Activated naive CD4-positive, alpha-beta T cell (primary cell): ENCODE results near the gene CHAF1A.
A peak's percentile ranks its signal among the peaks of the same experiment; 100 is the strongest.

Source experiments
- DNase-seq, 4 experiments: peaks; one replicate each; lab custom pipeline; 2025; lab: John Stamatoyannopoulos, UW

Gene CHAF1A

GRCh38 chr19:4366666-4367335 is 35.6 kb upstream of the CHAF1A start:
- DNase-seq, result no peak

DNA sequence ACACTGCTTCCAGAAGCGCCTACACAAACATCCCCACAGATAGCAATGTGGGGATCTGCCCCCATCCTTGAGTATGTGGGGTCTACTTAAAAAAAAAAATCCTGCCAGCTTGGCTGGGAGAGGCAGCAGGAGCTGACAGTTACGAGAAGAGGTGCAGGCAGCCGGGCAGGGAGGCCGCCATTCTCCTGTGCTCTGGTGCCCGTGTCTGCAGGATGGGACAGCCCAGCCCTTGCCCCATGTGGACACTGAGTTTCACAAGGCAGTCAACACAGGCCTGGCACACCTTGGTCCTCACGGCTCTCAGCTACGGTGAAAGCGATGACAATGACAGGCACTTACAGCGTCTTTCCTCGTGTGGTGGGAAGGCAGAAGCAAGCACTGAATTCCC is 35.1 kb upstream of the CHAF1A start:
- DNase-seq, result no peak

- DNase-seq, result no peak
Measured at GRCh38 chr19:4367781-4368127, 34.7 kb upstream of the CHAF1A start.

GRCh38 chr19:4368128-4368820 is 34.2 kb upstream of the CHAF1A start:
- no peak for DNase-seq

DNA sequence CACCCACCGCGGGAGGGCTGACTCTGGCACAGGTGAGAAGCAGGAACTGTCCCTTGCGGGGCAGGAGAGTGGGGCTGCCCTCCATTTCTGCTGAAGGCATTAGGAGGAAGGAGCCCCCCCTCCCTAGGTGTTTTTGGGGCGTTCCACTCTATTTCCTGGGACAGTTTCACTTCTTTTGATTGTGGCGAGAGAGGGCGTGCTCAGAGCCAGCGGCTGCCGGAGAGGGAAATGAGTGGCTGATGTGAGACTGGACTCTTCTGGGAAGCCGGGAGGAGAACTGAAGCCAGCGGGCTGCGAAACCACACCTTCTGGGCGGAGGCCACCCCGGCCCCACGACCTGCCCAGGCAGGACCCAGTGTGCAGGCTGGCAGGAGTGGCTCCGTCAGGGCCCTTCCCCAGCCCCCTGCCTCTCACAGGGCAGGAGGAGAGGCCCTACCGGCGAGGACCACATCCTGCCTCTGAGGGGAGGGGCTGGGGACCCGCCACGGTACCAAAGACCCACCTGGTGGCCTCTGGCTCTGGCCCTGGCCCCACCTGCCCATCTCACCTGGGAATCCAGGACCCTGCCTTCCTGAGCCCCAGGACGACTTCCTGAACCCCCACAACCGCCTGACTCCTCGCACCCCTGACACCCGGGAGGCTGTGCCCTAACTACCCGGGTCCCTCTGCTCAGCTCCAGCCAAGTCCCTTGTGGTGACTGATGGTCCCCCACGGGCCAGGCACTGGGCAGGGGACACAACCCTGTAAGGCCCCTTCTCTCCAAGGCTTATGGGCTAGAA is 33.1 kb upstream of the CHAF1A start:
- peak in 2 of 4 experiments; percentile 47 to 48 for DNase-seq

- peak; percentile 24 to 61 (median 38) for DNase-seq
Measured at GRCh38 chr19:4369888-4370260, 32.6 kb upstream of the CHAF1A start.

GRCh38 chr19:4370418-4371041 is 31.9 kb upstream of the CHAF1A start:
- DNase-seq, result no peak

- DNase-seq, result no peak
Measured at GRCh38 chr19:4371247-4372164, 30.9 kb upstream of the CHAF1A start.

DNA sequence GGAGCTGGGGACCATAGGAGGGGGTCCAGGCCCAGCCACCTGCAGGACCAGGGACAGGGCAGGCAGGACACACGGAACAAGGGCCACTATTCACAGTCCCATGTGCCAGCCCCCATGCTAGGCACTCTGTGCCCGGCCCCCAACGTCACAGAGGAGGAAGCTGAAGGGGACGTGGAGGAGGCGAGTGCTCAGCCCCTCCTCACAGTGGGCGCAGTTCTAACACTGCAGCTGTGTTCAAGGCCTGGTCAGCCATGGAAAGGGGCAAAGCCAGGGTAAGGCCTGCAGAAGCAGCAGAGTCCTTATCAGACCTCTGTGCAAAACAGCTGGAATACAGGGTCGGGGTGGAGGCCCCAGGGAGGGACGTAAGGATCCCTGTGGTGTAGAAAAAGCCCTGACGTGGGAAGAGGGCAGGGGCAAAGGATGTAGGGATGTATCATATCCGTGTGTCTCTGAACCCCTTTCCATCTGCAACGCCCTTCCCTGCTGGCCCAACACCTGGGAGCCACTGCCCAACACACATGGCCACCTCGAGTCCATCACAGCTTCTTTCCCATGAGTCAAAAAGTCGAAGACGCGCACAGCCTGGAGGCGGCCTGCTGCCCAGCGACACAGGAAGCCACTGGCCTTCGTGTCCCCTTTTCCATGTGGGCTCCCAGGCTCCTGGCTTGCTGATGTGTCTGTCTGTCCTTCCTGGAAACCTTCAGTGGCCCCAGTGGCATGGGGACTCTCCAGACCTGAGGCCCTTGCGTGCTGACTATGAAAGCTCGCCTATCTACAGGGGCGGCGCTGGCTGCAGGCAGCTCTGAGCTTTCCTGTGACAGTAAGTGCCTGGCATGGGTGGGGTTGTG is 30.1 kb upstream of the CHAF1A start:
- DNase-seq, result no peak

GRCh38 chr19:4373013-4373367 is 29.4 kb upstream of the CHAF1A start:
- no peak for DNase-seq

DNA sequence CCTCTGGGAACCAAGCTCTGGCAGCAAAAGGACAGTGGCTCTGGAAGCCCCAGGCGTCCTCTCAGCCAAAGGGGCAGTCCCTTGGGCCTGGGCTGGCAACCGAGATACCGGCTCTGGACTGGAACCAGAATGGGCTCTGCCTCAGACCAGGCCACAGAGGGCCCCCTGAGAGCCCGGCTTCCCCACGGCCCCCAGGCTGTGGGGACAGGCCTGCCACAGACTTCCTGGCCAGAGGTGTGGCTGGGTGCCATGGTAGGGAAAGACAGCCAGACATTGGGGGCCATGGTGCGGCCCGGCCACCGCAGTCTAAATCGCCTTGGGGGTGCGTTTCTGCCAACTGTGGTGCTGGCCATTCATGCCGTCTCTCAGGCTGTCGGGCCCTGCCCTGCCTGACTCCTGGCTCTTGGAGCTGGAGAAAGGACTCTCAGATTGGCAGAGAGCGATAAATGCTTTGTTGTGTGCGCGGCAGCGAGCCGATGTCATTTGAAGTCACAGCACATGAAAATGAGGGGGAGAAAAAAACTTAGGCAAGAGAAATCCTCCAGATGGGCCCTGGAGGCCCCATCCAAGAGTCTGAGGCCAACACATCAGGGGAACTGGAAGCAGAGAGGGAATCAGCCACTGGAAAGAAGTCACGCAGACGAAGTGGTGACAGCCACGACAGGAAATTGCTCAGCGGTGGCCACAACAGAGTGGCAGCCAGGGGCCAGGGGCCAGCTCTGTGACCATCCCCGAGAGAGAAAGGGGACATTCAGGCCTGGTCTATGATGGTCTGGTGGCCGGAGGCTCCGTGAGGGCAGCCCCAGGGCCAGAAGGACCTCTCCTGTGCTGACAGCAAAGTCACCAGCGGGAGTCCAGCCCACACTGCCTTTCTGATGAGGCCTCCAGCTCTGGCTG is 28.6 kb upstream of the CHAF1A start:
- DNase-seq, result no peak

GRCh38 chr19:4374498-4375163 is 27.8 kb upstream of the CHAF1A start:
- DNase-seq, result no peak

- no peak for DNase-seq
Measured at GRCh38 chr19:4375164-4376027, 27.0 kb upstream of the CHAF1A start.

DNA sequence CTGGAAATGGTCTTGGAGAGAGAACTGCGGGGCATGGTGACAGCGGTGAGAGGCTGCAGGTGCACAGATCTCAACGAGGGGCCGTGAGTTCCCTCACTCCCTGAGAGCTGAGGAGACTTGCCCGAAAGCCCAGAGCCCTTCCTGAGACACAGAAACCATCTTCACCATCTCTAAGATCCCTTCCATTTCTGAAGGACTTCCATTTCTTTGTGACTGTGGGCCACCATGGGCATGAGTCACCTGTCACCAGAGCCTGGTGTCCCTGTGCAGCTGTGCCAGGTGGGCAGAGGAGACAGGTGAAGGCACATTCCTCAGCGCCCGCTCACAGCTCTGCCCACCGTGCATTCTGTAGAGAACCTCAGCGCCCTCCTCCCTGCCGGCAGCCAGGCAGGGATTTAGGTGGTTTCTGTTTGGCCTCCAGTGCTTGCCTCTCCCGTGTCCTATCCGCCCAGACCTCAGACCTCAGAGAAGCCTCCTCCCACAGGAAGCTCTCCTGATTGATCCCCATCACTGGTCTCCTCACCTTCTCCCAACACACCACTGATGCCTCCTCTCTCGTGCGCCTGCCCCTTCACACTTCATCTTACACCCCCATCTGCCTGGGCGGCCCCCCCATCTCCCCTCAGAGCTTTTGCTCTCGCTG is 26.3 kb upstream of the CHAF1A start:
- no peak for DNase-seq

DNA sequence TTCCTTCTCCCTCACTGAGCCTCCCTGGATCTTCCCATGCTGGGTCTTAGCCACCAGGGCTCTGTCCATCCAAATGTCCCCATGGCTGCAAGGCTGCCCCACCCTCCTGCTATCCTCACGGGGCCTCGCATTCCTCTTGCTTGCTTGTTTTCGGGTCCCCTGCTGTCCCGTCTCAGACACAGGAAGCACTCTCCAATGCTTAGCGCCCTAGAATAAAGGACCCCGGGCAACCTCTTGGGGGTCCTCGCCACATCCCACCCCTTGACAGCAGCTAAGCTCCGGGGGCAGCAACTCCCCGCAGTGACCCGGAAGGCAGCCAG is 25.8 kb upstream of the CHAF1A start:
- DNase-seq, result no peak

GRCh38 chr19:4376991-4377781 is 25.3 kb upstream of the CHAF1A start:
- DNase-seq, result no peak

- DNase-seq, result no peak
Measured at GRCh38 chr19:4378886-4379285, 23.6 kb upstream of the CHAF1A start.
